Activated CD8-positive, alpha-beta memory T cell treated with anti-CD3 and anti-CD28 coated beads, Interleukin-2, amount 50 U/mL, for 4 hours (primary cell): ENCODE results near the gene COPB1.
"Not testable (repeated sequence)": the region's sequence is repeated elsewhere in the genome, so short reads cannot be mapped to it uniquely, and the experiment has no call there.

ENCODE experiments used
- DNase-seq: peaks from one replicate; pipeline ENCODE4 v3.0.0-alpha.2; 2020

The COPB1 gene, protein sequence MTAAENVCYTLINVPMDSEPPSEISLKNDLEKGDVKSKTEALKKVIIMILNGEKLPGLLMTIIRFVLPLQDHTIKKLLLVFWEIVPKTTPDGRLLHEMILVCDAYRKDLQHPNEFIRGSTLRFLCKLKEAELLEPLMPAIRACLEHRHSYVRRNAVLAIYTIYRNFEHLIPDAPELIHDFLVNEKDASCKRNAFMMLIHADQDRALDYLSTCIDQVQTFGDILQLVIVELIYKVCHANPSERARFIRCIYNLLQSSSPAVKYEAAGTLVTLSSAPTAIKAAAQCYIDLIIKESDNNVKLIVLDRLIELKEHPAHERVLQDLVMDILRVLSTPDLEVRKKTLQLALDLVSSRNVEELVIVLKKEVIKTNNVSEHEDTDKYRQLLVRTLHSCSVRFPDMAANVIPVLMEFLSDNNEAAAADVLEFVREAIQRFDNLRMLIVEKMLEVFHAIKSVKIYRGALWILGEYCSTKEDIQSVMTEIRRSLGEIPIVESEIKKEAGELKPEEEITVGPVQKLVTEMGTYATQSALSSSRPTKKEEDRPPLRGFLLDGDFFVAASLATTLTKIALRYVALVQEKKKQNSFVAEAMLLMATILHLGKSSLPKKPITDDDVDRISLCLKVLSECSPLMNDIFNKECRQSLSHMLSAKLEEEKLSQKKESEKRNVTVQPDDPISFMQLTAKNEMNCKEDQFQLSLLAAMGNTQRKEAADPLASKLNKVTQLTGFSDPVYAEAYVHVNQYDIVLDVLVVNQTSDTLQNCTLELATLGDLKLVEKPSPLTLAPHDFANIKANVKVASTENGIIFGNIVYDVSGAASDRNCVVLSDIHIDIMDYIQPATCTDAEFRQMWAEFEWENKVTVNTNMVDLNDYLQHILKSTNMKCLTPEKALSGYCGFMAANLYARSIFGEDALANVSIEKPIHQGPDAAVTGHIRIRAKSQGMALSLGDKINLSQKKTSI

DNA sequence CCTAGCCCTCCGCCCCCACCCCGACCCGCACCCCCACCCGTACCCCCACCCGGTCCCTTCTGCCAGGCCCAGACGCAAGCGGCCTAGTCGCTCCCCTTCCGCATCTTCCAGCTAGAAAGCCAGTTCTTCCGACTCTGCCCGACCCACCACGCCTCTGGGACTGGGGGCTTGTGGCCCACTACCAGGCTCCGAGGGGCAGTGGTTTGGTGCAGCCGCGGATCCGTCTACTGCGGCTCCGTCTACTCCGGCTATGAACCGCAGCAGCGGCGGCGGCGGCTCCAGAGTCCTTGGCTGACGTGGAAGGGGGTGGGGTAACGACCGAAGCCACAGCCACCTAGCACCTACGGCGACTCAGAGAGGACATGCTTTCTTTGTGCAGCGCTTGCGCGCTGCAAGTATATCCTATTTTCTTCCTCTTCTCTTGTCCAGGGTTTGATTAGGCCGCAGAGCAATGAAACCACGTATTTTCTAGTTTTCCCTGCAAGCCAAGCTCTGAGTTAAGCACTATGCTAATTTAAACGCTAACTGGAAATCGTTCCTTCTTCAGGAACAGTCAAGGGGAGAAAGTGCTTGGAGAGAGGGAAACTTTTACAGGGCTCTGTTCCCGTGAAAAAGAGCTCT lies at the start of gene COPB1:
Gene COPB1, minus strand, starts transcription at position 252 of the 621 bp plus-strand sequence. CDS start 883 bp downstream, outside the sequence.
- peak; percentile 88 for DNase-seq

DNA sequence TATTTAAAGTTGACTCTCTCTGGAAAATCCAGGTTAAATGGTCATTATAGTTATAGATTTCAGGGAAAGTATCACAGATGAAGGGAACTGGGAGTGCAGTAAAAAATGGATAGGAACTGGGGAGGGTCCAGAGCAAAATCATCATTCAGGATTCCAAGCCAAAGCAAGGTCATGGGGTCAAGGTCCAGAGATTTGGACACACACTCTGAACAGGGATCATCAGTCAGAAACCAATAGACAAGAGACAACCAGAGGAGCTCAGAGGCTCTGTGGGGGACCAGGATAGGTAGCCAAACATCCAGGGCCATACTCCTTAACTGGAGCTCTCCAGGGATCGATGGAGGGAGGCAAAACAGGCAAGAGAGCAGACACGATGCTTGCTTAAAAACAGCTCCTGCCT lies 47.8 kb upstream of the COPB1 start:
- no peak for DNase-seq

DNA sequence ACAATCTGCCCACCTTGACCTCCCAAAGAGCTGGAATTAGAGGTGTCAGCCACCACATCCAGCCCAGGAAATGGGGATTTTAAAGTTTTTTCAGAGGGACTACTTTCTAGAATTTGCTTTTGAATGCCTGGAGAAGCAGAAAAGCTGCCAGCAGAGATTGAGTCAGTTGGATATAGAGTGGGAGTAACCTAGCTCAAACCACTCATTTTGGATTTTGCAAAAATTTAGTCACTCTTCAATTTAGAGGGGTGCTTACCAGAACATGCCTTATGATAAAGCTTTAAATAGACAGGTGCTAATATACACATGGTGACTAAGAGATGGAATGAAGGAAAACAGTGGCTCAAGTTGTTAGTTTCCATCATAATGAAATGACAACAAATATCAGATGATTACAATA lies 47.1 kb upstream of the COPB1 start:
- no peak for DNase-seq

DNA sequence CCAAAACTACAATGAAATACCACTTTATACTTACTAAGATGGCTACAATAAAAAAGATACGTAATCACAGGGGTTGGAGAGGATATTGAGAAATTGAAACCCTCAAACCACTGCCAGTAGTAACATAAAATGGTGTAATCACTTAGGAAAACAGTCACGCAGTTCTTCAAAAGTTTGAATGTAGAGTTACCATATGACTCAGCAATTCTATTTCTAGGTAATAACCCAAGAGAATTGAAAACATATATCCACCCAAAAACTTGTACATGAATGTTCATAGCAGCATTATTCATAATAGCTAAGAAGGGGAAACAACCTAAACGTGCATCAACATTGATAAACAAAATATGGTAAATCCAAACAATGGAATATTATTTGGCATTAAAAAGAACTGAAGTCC lies 45.0 kb upstream of the COPB1 start:
- no peak for DNase-seq

DNA sequence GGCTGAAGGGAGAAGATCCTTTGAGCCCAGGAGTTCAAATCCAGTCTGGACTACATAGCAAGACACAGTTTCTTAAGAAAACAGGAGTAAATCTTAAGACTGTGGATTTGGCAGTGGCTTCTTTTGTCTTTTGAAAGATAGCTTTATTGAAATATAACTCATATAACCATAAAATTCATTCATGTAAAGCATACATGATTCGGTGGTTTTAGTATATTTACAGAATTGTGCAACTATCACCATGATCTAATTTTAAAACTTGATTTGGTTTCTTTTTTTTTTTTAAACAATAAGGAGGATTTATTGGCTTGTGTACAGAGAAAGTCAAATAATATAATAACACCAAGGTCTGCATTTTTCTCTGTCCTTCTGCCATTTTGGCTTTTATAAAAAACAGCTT lies 43.6 kb upstream of the COPB1 start:
- DNase-seq, result no peak

DNA sequence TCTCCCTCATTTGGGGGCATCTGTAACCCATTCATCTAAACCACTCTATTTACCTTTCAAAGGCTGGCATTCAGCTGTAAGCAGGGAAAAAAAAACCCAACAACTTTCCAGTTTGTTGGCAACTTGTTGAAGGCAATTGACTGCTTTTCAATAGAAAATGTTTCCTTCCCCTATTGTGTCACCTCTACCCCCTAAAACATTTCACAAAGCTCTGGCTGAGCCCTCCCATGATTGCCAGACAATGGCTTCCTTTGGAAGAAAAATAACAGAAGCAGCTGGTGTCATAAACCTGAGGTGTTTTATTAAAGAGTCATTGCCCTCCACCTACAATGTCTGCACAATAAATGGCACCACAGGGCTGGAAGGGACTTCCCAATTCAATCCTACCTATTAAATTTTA lies 42.7 kb upstream of the COPB1 start:
- DNase-seq, result no peak

DNA sequence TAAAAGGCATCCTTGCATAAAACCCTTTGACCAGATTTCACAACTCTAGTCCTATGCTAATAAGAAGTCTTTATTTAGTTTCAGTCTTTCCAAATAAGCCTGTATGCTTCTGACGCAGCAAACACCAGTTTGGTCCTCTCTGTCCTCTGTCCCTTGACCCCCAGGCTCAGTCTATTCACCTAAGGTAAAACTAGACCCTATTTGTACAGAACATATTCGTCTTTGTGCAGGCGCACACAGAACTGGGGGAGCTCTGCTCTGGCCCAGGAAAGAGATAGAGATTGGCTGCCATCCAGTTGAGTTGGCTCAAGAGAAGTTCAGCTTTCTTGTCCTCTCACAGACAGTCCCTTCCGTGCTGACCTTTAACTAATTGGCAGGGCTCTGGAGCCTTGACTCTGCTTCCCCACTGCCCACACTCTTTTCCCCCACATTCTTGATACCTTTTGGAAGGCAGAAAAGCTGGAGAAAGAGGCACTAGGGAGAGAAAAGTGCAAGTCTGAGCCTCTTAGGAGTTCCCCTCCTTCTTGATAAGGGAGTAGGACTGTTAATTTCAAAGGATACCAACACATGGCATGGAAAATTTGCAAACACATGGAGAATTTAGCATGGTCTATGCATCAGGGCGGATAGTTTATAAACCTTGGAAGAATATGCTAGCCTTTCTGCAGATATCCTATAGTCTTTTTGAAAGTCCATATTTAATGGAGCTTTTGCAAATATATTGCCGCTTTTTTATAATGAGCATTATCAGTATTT lies 41.8 kb upstream of the COPB1 start:
- no peak for DNase-seq

DNA sequence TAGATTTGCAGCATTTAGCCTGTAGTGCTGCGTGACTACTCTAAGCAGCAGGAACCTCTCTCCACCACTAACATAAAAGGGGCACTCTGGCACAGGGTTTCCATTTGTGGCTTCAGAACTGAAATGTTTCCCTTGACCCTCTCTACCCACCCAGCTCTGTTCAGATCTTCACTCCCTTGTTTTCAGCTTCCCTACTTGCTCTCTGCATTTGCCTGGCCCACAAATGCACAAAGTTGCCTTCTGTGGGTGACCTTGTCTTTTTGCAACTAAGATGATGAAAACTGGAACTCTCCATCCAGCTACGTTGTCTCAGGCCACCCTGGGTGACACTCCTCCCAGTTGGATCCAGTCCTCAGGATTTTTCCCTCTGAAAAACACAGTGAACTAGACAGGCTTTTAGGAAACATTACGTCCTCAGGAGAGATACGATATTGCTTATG lies 40.4 kb upstream of the COPB1 start:
- no peak for DNase-seq

DNA sequence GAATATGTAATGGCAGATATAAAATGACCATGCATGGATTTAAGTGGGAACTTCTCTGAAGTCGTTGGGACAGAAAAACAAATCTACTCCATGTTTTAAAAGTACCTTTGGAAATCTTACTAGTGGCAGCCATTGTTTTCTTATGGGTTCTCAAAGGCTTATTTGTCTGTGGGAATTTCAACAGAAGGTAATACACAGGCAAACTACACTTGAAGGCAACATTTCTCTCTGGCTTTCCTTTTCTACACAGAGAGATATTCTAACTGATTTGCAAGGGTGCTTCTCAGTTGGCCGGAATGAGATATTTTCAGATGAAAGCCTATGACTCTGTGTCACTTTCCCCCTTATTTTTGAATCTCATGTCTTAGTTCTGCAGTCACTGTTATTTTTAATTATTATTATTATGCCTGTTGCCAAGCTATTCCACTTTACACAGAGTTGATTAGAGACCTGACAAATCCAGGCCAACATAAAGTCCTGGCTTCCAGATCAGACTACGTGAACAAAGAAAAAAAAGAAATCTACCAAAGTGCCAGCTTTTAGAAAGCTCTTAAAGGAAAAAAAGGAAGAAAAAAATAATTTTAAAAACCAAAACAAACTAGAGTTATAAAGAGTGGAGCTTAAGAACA lies 39.4 kb upstream of the COPB1 start:
- no peak for DNase-seq

DNA sequence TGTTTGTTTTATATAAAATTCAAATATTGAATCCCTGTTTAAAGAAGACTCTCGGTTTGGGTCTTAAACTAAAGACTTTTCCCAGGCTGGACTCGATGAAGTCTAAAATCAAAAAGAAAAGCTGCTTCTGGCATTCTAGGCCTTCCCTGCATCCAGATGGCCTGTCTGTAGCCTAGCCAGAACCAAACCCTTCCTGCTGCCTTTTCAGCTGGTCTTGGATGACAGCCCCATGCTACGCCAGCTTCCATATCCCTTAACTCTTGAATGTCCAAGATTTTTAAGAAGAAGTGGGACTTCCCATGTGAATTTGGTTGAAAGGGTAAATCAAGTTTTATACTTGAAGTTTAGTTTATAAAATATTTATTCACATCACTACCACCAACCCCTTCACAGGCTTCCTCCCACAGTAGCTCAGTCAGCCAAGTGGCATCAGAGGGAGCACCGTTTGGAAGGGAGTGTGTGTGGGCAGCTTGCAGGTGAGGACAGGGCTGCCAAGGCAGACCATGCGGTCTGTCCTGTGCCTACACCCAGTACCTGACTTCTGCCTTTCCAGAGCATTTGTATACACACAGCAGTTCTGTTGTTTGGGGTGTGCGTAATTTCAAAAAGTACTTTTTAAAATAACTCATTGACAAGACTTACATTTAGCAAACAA lies 38.8 kb upstream of the COPB1 start:
- no peak for DNase-seq

DNA sequence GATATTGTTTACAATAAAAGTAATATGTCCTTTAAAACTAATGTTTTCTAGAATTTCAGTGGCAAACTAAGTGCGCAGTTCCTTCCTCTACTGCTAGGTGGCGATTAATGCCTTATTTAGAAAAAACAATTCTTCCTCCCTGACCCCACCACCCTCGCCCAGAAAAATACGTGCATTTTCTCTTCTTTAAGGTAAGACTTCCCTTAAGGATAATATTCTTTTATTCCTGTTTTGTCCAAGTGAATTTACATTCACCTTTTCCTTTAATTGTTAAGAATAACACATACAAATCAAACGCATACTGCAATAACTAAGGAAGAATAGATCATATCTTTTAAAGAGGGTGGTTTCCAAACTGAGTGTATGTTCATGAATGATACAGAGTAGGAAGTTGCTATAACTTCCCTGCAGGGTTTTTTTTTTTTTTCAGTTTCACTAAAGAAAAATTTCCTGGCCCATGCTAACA lies 37.6 kb upstream of the COPB1 start:
- peak; percentile 42 for DNase-seq

DNA sequence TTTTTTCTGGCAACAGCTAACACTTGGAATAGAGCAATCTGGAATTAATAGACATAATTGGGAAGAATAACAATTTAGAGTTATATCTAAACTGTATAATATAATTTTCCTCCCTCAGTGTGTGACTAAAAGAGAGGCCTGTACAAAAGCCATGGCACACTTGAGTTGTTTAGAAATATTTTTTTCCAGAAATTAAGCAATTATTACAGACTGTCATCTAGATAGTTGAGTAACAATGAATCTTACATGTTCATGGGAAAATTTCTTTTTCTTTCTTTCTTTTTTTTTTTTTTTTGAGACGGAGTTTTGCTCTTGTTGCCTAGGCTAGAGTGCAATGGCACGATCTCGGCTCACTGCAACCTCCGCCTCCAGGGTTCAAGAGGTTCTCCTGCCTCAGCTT lies 35.6 kb upstream of the COPB1 start:
- not testable (repeated sequence) for DNase-seq

DNA sequence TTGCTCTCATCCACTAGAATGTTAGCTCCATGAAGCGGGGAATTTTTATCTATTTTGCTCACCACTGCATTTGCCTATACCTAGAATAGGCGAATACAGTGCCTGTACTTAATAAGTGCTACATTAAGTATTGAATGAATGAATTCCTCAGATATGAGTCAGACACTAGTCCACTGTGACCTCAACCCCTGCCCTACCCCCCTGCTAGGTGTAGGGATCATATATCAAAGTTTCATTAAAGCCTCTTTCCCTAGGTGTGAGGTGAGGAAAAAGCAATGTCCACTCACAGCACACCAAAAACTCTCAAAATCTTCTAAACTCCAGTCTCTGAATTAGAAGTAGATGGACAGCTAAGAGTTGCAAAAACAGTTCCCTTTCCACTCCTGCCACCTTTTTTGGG lies 30.3 kb upstream of the COPB1 start:
- no peak for DNase-seq

DNA sequence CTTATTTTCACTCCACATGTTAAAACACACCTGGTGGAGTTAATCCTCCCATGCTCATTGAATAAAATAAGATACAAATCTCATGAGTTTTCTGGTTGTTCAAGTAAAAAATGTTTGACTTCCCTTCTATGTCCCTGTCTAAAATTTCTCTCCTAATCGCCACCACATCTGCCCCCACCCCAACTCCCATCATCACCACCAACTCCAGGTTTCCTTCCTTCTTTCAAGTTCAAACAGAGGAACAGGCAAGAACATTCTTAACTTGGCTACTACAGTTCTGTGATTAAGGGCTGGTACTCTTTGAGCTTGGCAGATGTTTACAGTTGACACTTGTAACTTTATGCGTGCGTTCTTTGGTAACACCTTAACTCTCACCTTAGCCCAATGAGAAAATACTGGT lies 29.7 kb upstream of the COPB1 start:
- no peak for DNase-seq

DNA sequence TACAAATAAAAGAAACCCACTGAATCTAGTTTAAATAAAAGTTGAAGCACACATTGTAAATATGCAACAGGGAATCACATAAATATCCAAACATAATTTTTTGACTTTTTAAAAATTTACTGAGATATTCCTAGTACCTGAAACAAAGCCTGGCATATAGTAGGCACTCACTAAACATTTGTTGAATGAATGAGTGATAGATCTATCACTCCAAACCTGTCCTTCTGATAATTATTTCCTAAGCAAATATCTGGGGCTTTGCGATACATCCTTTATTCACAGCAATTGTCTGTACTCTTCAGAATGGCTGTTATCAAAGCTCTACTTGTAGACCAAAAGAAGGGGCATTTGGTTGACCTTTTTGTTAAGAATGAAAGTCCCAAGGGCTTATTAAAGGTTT lies 23.2 kb upstream of the COPB1 start:
- DNase-seq, result no peak

DNA sequence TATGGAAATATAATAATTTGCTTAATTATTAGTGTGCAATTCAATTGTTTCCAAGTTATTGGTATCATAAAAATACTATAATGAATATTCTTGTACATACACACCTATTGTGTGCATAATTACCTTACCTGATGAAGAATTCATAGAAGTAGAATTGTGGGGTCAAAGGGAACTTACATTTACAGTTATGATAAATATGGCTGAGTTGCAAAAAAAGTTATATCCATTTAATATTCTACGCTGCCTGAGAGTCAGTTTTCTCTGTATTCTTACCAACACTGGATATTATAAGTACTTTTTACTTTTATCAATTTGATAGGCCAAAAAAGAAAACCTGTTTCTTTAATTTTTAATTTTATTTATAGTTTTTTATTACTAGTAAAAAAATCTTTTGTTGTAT lies 22.6 kb upstream of the COPB1 start:
- no peak for DNase-seq

DNA sequence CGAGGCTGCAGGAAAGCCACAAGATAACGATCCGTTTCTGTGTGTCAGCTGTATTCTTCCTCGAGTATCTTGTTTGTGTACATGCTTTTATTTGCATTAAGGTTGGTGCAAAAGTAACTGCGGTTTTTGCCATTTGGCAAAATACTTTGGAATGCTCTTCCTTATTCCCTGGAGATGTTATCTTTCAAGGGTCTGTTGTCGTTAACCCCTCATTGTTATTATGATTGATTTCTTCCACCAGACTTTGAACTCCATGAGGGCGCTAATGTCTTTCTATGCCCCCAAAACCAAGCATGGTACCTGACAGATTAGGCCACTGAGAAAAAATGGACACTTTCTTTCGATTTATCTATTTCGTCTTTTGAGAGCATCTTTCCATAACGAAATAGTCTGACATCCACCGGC lies 21.1 kb upstream of the COPB1 start:
- DNase-seq, result no peak

DNA sequence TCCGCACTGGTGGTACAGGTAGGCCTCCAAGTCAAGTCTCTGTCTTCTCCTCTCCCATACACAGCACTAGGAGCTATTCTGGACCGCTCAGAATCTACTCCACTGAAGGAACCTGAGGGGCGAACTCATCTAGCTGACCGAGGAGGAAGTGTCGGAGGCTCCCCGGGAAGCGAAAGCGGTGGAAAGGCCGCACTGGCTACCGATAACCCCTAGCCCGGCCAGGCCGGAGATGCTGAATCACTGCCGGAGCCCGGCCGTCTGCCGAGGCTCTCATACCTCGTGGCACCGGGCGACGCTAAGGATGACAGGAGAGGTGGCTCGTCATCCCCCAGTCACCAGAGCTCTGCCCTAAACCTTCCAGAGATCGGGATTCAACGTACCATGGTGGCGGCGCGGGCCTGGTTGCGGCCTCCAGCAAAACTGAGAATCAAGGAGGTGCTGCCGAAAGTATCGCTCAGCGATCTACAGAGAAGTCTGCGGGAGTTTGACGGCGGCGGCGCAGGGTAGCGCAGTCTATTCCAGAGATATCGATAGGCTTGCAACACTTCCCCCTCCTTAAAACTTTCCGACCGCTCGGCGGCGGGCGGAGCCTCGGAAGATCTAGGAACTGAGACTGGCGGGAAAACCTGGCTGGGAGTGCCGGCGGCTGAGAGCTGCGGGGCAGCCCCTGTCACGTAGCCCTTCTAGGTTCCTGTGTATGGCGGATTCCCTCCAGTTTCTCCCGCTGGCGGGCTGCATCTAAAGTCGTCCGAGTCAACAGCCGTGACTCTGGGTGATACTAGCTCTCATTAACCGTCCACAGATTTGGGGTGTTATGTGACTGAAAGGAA lies 20.5 kb upstream of the COPB1 start, which contains the start of gene PSMA1:
Gene PSMA1, minus strand, starts transcription at position 470 of the 830 bp plus-strand sequence. Its CDS starts 87 bp downstream, at position 383.
- DNase-seq, result peak; percentile 90

DNA sequence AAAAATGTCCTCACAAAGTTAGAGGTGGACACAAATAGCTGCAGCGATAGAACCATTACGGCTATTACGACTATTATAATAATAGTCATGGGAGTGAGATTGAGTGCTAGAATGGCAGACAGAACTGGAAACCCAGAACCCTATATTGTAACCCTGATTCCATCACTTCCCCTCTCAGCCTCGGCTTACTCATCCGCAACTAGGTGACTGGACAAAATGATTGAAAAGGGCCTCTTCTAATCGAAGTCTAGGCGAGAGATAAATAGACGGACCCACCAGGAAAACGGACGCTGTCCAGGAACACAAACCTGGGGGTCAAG lies 19.9 kb upstream of the COPB1 start:
- DNase-seq, result no peak

DNA sequence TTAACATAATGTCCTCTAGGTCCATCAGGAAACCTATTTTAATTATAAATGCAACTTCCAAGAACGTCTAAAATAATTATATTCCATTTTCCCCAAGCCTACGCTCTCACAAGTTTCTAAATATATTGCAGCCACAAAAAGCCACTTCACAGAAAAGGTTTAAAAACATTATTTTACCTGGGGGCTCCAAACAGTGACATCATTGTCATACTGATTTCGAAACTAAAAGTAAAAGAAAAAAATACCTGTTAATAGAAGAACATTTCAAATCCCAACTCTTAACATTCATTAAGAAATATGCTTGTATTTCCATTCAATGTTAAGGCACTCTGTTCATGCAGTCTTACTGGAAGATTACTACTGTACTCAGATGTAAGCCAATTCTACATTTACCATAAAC lies 19.2 kb upstream of the COPB1 start:
- DNase-seq, result no peak

DNA sequence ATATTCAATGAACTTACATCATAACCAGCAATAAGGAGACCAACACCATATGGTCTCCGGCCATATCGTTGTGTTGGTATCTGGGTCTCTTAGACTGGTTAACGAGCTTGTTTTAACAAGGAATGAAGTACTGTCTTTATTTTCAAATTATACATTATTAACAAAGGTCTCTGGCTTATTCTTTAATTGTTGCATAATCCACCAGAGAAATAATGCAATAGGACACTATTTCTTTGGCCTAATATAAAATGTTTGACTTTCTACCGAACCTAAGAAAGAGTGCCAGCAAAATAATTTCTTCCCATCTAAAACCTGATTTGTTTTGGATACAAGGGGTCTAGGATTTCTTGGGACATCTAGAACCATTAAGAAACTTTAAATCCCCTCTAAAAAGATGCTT lies 14.2 kb upstream of the COPB1 start:
- DNase-seq, result no peak
